K562 (cell line): ENCODE results near the gene TCP10L. TPM values are rescaled to one million over a fixed set of nuclear protein-coding genes. Genes with fewer than 3 reads are reported as not detected.
A peak's percentile ranks its signal among the peaks of the same experiment; 100 is the strongest.

ENCODE experiments used
- DIDO1 ChIP-seq: fragments of 450-650 bp; IDR thresholded peaks from 2 replicates; pipeline ENCODE4 v1.6.1; 2016; ENCODE audit warnings: low read depth, missing biosample characterization, missing genetic modification characterization
- NFATC3 ChIP-seq: fragments of 450-650 bp; IDR thresholded peaks from 2 replicates; pipeline ENCODE4 v1.6.1; 2017; ENCODE audit warnings: mild to moderate bottlenecking
- PCBP2 ChIP-seq: fragments of 200-400 bp; formaldehyde crosslinking; IDR thresholded peaks from 2 replicates; pipeline ENCODE4 v1.6.1; 2018; ENCODE audit warnings: low read length, low read depth, mild to moderate bottlenecking, moderate library complexity; ENCODE audit not compliant: poor library complexity, severe bottlenecking
- PHF20 ChIP-seq: fragments of 450-650 bp; IDR thresholded peaks from 2 replicates; pipeline ENCODE4 v1.6.1; 2018; ENCODE audit not compliant: partially characterized antibody
- RBM17 ChIP-seq: fragments of 200-400 bp; formaldehyde crosslinking; IDR thresholded peaks from 2 replicates; pipeline ENCODE4 v1.6.1; 2017; ENCODE audit warnings: low read depth, mild to moderate bottlenecking, low read length, borderline replicate concordance
- TARDBP ChIP-seq: fragments of 450-650 bp; IDR thresholded peaks from 2 replicates; pipeline ENCODE4 v1.6.1; 2016
- ZNF12 ChIP-seq: sonication (generic); formaldehyde crosslinking; IDR thresholded peaks from 2 replicates; pipeline ENCODE4 v1.4.0; 2020; ENCODE audit warnings: mild to moderate bottlenecking, missing genetic modification reagents
- polyA plus RNA-seq, 8 experiments: library from polyadenylated mRNA; depleted of rRNA in 4 of 8; stranded (reverse) in 5 of 8; unstranded in 3 of 8; fragments of >200 nt; fragmentation: Nextera tagmentation in 2 of 8; fragmentation: Illumina TruSeq in 1 of 8; extraction: Ambion mirVana in 2 of 8; extraction: Trizol in 1 of 8; gene quantifications; 2 replicates each; pipeline versions ENCODE4 v1.2.1 to v1.2.3, GENCODE V29; 2011 to 2014; ENCODE audit warnings: inconsistent platforms in 1 of 8, missing spikeins in 1 of 8
- total RNA-seq, 7 experiments: library from RNA; depleted of rRNA in 6 of 7; stranded (reverse); fragments of >200 nt in 6 of 7; fragmentation: Illumina TruSeq in 2 of 7; extraction: Trizol in 2 of 7; gene quantifications; 2 replicates each; pipeline versions ENCODE4 v1.2.1 to v1.2.3, GENCODE V29; 2011 to 2021; ENCODE audit warnings: low replicate concordance in 1 of 7
- TF ChIP-seq, protein P1 (sequence below), 2 experiments: fragments of 450-650 bp in 1 of 2; IDR thresholded peaks; 2 replicates each; pipeline ENCODE4 v1.6.1; 2011 to 2017; ENCODE audit warnings: low read depth in 2 of 2, antibody characterized with exemption in 1 of 2, borderline replicate concordance in 1 of 2, low read length in 1 of 2, mild to moderate bottlenecking in 1 of 2, mixed read lengths in 1 of 2; ENCODE audit not compliant: control insufficient read depth in 1 of 2
- TF ChIP-seq, protein P2 (sequence below): sonication (generic); formaldehyde crosslinking; IDR thresholded peaks from 2 replicates; pipeline ENCODE4 v1.8.0; 2022; ENCODE audit warnings: mild to moderate bottlenecking, missing genetic modification reagents
- TF ChIP-seq, protein P3 (sequence below), 2 experiments: fragments of 450-650 bp in 1 of 2; sonication (generic) in 1 of 2; formaldehyde crosslinking in 1 of 2; IDR thresholded peaks; 2 replicates each; pipeline versions ENCODE4 v1.7.1 to v1.9.0; 2016 to 2022; ENCODE audit warnings: inconsistent platforms in 1 of 2, mild to moderate bottlenecking in 1 of 2, missing genetic modification reagents in 1 of 2

The TCP10L gene
- total and polyA plus RNA-seq, 9 of the 15 experiments (the other 6 are each of a cell fraction or from before 2014, with no cell fraction given): 0.34 to 0.91 (median 0.56) TPM; not detected in 2

DNA sequence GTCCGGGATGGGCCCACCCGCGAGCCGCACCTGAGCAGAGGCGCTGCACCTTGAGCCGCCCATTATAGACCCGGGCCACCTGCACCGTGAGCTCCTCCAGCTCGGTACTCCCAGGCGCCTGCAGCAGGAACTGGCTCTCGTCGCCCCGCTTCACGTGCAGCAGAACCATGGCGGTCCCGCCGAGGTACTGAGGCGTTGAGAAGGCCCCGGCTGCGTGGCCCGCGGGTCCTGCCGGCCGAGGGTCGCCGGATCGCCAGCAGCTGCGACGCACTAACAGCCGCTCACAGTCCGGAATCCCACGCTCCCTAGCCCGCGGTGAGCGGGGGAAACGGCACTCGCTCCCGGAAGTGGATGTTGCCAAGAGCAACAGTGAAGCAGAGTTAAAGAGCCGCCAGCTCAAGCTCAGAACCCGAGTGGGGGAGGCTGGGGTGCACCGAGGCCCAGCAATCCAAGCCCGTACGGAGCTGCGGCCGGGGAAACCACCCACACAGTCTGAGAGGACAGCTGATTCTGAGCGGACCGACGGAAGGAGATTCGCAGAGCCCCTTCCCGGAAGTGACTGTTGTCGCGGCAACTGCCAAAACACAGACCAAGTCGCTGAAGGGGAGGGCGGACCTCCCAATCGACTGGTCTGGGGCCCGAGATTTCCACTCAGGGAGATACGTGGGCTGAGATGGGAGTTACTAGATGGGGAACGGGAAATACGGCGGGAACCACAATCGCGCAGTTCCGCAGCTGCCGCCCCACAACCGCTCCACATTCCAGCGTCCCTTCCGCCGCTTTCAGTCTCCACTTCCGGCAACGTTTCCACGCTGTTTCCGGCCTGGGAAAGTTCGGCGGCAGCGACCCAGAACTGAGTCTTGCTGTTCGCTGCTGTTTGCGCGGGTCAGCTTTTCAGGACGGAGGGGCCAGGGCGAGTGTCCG, 27.0 kb upstream of the TCP10L start, which contains the start of gene CFAP298 (continued):
- TF ChIP-seq, protein P1, sequence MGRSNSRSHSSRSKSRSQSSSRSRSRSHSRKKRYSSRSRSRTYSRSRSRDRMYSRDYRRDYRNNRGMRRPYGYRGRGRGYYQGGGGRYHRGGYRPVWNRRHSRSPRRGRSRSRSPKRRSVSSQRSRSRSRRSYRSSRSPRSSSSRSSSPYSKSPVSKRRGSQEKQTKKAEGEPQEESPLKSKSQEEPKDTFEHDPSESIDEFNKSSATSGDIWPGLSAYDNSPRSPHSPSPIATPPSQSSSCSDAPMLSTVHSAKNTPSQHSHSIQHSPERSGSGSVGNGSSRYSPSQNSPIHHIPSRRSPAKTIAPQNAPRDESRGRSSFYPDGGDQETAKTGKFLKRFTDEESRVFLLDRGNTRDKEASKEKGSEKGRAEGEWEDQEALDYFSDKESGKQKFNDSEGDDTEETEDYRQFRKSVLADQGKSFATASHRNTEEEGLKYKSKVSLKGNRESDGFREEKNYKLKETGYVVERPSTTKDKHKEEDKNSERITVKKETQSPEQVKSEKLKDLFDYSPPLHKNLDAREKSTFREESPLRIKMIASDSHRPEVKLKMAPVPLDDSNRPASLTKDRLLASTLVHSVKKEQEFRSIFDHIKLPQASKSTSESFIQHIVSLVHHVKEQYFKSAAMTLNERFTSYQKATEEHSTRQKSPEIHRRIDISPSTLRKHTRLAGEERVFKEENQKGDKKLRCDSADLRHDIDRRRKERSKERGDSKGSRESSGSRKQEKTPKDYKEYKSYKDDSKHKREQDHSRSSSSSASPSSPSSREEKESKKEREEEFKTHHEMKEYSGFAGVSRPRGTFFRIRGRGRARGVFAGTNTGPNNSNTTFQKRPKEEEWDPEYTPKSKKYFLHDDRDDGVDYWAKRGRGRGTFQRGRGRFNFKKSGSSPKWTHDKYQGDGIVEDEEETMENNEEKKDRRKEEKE (IDR thresholded peaks at IDR 0.05; ENCODE audit: borderline replicate concordance in 1 of 2, control insufficient read depth in 1 of 2, low read depth in 2 of 2, low read length in 1 of 2): peak in 1 of 2 experiments; percentile 97; a peak in 2 of 4 replicates
- TF ChIP-seq, protein P2, sequence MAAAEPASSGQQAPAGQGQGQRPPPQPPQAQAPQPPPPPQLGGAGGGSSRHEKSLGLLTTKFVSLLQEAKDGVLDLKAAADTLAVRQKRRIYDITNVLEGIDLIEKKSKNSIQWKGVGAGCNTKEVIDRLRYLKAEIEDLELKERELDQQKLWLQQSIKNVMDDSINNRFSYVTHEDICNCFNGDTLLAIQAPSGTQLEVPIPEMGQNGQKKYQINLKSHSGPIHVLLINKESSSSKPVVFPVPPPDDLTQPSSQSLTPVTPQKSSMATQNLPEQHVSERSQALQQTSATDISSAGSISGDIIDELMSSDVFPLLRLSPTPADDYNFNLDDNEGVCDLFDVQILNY: no peak
- peak; percentile 96 for TF ChIP-seq DIDO1 (tag)
- TF ChIP-seq, protein P3, sequence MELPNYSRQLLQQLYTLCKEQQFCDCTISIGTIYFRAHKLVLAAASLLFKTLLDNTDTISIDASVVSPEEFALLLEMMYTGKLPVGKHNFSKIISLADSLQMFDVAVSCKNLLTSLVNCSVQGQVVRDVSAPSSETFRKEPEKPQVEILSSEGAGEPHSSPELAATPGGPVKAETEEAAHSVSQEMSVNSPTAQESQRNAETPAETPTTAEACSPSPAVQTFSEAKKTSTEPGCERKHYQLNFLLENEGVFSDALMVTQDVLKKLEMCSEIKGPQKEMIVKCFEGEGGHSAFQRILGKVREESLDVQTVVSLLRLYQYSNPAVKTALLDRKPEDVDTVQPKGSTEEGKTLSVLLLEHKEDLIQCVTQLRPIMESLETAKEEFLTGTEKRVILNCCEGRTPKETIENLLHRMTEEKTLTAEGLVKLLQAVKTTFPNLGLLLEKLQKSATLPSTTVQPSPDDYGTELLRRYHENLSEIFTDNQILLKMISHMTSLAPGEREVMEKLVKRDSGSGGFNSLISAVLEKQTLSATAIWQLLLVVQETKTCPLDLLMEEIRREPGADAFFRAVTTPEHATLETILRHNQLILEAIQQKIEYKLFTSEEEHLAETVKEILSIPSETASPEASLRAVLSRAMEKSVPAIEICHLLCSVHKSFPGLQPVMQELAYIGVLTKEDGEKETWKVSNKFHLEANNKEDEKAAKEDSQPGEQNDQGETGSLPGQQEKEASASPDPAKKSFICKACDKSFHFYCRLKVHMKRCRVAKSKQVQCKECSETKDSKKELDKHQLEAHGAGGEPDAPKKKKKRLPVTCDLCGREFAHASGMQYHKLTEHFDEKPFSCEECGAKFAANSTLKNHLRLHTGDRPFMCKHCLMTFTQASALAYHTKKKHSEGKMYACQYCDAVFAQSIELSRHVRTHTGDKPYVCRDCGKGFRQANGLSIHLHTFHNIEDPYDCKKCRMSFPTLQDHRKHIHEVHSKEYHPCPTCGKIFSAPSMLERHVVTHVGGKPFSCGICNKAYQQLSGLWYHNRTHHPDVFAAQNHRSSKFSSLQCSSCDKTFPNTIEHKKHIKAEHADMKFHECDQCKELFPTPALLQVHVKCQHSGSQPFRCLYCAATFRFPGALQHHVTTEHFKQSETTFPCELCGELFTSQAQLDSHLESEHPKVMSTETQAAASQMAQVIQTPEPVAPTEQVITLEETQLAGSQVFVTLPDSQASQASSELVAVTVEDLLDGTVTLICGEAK (IDR thresholded peaks at IDR 0.05): peak; percentile 99
- TF ChIP-seq, protein P3 (CRISPR knock-in tag; IDR thresholded peaks at IDR 0.05): no peak
- TF ChIP-seq RBM17: no peak
- TF ChIP-seq TARDBP: peak; percentile 75
- peak; percentile 88 for TF ChIP-seq NFATC3
- no peak for TF ChIP-seq ZNF12
- no peak for TF ChIP-seq PCBP2
- TF ChIP-seq PHF20: peak; percentile 96
